HFFc6 (cell line): ENCODE results near the gene TNFRSF1A. TPM values are rescaled to one million over a fixed set of nuclear protein-coding genes. Genes with fewer than 3 reads are reported as not detected.
A peak's percentile ranks its signal among the peaks of the same experiment; 100 is the strongest.

Experiments
- DNase-seq: peaks from one replicate; pipeline ENCODE4 v3.0.0-alpha.2; 2018
- H3K27ac Mint-ChIP-seq: 2 replicates; pipeline ENCODE4 v1.8.0; 2020; ENCODE audit warnings: mild to moderate bottlenecking, mixed read lengths
- H3K27me3 Mint-ChIP-seq: 2 replicates; pipeline ENCODE4 v1.8.0; 2021; ENCODE audit warnings: mild to moderate bottlenecking, moderate library complexity, mixed read lengths; ENCODE audit not compliant: insufficient read depth
- H3K36me3 Mint-ChIP-seq: 2 replicates; pipeline ENCODE4 v1.8.0; 2021; ENCODE audit warnings: low read depth, mixed read lengths
- H3K4me1 Mint-ChIP-seq: 2 replicates; pipeline ENCODE4 v1.8.0; 2020; ENCODE audit warnings: low read depth, mixed read lengths
- H3K4me3 Mint-ChIP-seq: 2 replicates; pipeline ENCODE4 v1.8.0; 2020; ENCODE audit warnings: mild to moderate bottlenecking, moderate library complexity, mixed read lengths
- H3K9me3 Mint-ChIP-seq: 2 replicates; pipeline ENCODE4 v1.8.0; 2020; ENCODE audit warnings: mild to moderate bottlenecking, mixed read lengths
- CTCF ChIP-seq: fragments of 200-600 bp; sonication (generic); IDR thresholded peaks from 2 replicates; pipeline ENCODE4 v1.5.0; 2021; ENCODE audit warnings: antibody characterized with exemption, mild to moderate bottlenecking
- total RNA-seq, 6 experiments: library from RNA; stranded (reverse); fragmentation: NEBNext Ultra II Directional; extraction: Animal tissue kit (Norgen Biotek cat#: 25700); gene quantifications; 2 replicates in 1 of 6; 3 replicates in 5 of 6; pipeline ENCODE4 v1.2.3, GENCODE V29; 2021

TNFRSF1A gene
- total RNA-seq, 6 experiments from 2014 or later, result 105 to 122 (median 112) TPM

- Mint-ChIP-seq H3K4me3 (peak overlapping the region; percentile 67), H3K36me3 (no peaks in the 10 kb centered on the region), H3K27me3 (no peaks in the 10 kb centered on the region; the same call in none of the 2 replicates), H3K4me1 (peaks cover 47% of the 10 kb centered on the region), H3K9me3 (no peaks in the 10 kb centered on the region), H3K27ac (peak overlapping the region; percentile 84)
- peak; percentile 64; the same call in 1 of the 2 replicates for TF ChIP-seq CTCF
- peak; percentile 81 for DNase-seq
Measured at GRCh38 chr12:6370994-6371754, 29.3 kb upstream of the TNFRSF1A start.

- no peak for DNase-seq
- Mint-ChIP-seq H3K9me3 (no peaks in the 10 kb centered on the region), H3K27me3 (no peaks in the 10 kb centered on the region; the same call in 1 of the 2 replicates), H3K36me3 (no peaks in the 10 kb centered on the region), H3K4me1 (peaks cover 41% of the 10 kb centered on the region), H3K4me3 (no peak overlapping the region; the same call in 1 of the 2 replicates), H3K27ac (peak overlapping the region; percentile 84)
- no peak for TF ChIP-seq CTCF
Measured at GRCh38 chr12:6370576-6370935, 28.7 kb upstream of the TNFRSF1A start.

- H3K36me3 Mint-ChIP-seq, result no peaks in the 10 kb centered on the region
- no peak for DNase-seq
- H3K27me3 Mint-ChIP-seq, result no peaks in the 10 kb centered on the region; the same call in 1 of the 2 replicates
- no peak for TF ChIP-seq CTCF
- no peaks in the 10 kb centered on the region for H3K9me3 Mint-ChIP-seq
- peaks cover 40% of the 10 kb centered on the region for H3K4me1 Mint-ChIP-seq
- H3K27ac Mint-ChIP-seq, result no peak overlapping the region
- no peak overlapping the region for H3K4me3 Mint-ChIP-seq
Measured at GRCh38 chr12:6369916-6370575, 28.2 kb upstream of the TNFRSF1A start.

GRCh38 chr12:6368906-6369525, 27.1 kb upstream of the TNFRSF1A start:
- Mint-ChIP-seq H3K36me3 (no peaks in the 10 kb centered on the region), H3K9me3 (no peaks in the 10 kb centered on the region), H3K4me3 (no peak overlapping the region), H3K27ac (no peak overlapping the region), H3K27me3 (no peaks in the 10 kb centered on the region; the same call in 1 of the 2 replicates), H3K4me1 (peaks cover 40% of the 10 kb centered on the region)
- TF ChIP-seq CTCF, result no peak
- DNase-seq, result no peak

GRCh38 chr12:6367969-6368892, 26.4 kb upstream of the TNFRSF1A start:
- DNase-seq, result no peak
- no peaks in the 10 kb centered on the region for H3K9me3 Mint-ChIP-seq
- no peak overlapping the region for H3K27ac Mint-ChIP-seq
- no peak overlapping the region for H3K4me3 Mint-ChIP-seq
- H3K4me1 Mint-ChIP-seq, result peaks cover 33% of the 10 kb centered on the region
- H3K36me3 Mint-ChIP-seq, result no peaks in the 10 kb centered on the region
- TF ChIP-seq CTCF, result 0 out of 2 replicates have a peak, but pooled peaks have one; percentile 3
- H3K27me3 Mint-ChIP-seq, result no peaks in the 10 kb centered on the region; the same call in 1 of the 2 replicates
